HL-60/S4 (cell line): ENCODE data around the gene PEX5L.
"Not testable (repeated sequence)": the region's sequence is repeated elsewhere in the genome, so short reads cannot be mapped to it uniquely, and the experiment has no call there.

Source experiments
- in situ Hi-C: fragments of 300-500 bp; cut with MboI; formaldehyde crosslinking; loops from 2 replicates; pipeline ENCODE4 v1.14.3; 2022; ENCODE audit warnings: low sequenced_read_pairs

The PEX5L gene, protein sequence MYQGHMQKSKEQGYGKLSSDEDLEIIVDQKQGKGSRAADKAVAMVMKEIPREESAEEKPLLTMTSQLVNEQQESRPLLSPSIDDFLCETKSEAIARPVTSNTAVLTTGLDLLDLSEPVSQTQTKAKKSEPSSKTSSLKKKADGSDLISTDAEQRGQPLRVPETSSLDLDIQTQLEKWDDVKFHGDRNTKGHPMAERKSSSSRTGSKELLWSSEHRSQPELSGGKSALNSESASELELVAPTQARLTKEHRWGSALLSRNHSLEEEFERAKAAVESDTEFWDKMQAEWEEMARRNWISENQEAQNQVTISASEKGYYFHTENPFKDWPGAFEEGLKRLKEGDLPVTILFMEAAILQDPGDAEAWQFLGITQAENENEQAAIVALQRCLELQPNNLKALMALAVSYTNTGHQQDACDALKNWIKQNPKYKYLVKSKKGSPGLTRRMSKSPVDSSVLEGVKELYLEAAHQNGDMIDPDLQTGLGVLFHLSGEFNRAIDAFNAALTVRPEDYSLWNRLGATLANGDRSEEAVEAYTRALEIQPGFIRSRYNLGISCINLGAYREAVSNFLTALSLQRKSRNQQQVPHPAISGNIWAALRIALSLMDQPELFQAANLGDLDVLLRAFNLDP

DNA sequence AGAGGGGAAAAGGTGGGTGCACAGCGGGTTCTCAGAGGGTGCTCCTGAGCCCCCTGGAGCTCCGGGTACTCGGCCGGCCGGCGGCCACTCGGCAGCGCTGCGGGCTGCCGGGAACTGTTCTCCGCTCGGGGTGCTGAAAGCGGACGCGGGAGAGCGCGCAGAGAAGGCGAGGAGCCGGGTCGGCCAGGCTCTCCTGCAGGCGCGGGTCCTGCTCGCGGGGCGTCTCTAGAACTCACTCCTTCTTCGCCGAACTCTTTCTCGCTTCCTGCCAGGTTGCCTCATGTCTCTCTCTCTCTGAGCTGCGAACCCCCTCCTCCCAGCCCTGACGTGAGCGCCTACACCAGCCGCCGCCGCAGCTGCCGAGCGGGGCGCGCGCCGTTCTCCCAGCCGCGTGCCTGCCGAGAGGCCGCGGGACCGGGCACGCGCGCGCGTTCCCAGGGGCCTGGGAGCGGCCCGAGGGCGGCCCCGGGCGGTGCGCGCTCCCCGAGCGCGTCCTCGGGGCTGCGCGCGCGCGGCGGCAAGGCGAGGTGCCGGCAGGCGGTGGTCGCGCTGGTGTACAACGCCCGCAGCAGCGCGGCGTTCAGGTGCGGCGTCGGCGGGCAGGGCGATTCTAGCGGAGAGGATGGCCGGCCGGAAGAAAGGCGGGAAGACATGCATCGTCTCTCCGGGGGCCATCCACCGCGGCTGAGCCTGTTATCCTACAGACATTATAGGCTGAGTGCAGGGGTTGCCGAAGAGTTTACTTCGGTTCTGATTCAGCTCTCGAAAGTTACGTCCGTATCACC, at the start of gene PEX5L:
TSS of gene PEX5L (minus strand) at position 267 of the 785 bp plus-strand sequence. CDS start 338 bp downstream, outside the sequence.
- in situ Hi-C loops = no loop called here

DNA sequence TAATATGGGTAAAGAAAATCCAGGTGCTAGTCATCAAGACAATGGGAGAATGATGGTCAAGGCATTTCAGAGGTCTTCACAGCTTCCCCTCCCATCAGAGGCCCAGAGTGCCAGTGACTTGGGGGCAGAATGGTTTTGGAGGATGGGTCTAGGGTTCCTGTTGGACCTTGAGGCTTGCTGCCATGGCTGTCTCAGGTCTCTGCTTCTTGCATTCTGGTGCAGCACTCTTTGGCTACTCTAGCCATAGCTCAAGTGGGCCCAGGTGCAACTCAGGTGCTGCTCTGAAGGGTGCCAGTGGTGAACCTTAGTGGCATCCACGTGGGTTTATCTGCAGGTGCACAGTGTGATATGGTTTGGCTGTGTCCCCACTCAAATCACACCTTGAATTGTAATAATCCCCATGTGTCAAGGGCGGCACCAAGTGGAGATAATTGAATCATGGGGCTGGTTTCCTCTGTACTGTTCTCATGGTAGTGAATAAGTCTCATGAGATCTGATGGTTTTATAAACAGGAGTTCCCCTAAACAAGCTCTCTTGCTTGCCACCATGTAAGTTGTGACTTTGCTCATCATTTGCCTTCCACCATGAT, 48.5 kb upstream of the PEX5L start:
- in situ Hi-C loops = no loop called here

GRCh38 chr3:180082699-180083098, 46.0 kb upstream of the PEX5L start:
- in situ Hi-C loops = no loop called here

DNA sequence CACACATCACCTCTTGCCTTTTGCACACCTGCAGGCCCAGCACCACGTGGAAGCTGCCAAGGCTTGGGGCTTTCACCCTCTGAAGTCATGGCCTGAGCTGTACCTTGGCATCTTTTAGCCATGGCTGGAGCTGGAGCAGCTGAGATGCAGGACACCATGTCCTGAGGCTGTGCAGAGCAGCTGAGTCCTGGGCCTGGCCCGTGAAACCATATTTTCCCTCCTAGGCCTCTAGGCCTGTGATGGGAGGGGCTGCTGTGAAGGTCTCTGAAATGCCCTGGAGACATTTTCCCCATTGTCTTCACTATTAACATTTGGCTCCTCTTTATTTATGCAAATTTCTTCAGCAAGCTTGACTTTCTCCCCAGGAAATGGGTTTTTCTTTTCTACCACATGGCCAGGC, 41.9 kb upstream of the PEX5L start:
- in situ Hi-C loops = no loop called here

DNA sequence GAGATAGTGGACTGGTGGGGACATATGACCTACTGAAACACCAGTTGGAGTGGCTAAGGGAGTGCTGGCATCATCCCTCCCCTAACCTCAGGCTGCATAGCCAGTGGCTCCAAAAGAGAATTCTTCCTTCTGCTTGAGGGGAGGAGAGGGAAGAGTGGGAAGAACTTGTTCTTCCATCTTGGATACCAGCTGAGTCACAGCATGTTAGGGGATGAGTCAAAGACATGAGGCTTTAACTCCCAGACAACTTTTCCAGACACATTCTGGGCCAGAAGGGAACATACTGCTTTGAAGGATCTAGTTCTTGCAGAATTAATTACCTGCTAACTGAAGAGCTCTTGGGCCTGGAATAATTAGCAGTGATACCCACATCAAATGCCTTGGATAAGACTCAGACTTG, 36.8 kb upstream of the PEX5L start:
- in situ Hi-C loops = no loop called here

GRCh38 chr3:180072786-180073185, 36.0 kb upstream of the PEX5L start:
- in situ Hi-C loops = no loop called here

DNA sequence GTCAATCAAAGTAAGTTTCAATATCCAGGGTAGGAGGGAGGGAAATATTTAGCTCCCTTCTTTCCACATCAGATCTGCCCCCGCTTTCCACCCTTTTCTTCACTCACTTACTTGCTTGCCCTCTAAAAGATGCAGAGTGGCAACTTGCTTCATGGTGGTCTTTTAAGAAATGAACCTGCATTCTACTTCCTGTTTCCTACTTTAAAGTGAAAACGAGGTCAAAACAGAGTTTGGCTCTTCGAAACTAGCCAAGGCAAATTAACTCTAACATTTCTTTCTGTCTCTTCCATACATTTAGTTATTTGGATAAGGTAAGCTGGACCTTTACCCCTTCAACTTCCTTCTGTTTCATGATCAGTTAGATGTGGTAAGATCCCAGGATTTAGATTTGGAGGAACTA, 34.2 kb upstream of the PEX5L start:
- in situ Hi-C loops = no loop called here

DNA sequence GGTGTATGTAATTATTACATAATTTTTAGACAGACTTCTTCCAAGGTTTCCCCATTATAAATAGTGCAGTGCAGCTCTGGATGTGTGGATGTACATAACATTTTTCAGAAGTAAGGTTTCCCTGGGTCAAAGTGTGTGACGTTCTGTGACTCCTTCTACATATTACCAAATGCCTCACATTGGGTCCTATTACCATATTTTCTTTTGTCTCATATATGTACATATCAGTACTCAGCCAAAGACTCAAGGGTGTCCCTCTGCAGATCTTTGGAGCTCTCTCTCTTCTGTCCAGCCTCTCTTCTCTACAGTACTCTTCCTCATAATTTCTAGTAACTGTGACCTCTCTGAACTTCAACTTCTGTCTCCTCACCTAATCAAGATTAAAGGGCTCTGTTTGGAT, 31.3 kb upstream of the PEX5L start:
- in situ Hi-C loops = no loop called here

DNA sequence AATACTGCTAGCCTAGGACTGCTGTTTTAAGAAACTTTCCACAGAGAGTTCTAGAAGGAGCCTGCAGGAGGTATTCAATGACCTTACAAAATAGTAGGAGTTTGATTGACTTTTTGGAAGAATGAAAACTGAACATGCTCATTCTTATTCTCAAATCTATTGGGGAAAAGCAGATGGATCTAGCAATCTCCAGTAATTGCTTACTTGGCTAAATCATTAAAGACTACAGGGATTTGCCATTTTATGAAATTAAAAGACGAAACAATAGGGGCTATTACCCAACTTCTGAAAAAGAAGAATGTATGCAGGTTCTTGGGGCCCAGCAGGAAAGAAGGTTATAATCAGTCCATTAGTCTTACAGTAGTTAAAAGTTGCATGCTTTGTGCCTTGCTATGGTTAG, 29.9 kb upstream of the PEX5L start:
- in situ Hi-C loops = no loop called here

DNA sequence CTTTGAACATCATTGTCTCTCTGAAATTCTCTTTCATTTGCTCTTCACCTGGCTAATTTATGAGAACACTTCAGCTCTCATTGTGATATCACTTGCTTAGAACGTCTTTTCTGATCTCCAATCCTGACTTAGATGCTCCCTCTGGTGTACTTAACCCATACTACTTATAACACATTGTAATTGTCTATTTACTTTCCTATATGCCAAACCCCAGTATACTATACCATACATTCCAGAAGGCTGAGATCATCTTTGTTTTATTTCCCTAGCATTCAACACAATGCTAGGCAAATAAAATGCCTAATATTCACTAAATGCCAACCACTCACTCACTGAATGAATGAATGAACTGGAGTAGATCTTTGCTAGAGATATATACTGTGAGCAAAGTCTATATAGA, 27.0 kb upstream of the PEX5L start:
- in situ Hi-C loops = no loop called here

DNA sequence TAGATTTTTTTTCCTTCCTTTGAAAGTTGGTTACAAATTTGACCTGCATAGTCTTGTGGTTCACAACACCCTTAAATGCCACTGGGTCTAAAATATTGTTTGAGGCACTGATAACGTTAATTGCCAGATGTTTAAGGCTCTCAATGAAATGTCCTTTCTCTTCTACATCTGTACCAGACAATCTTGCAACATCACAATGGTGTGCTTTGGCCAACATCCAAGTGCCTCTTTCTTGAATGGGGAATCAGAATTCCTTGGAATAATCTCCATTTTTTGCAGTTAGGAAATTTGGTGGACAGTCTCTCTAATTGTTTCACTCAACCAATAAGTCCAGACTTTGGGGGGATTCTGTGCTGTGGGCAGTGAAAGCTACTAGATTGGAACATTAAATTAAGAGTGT, 26.0 kb upstream of the PEX5L start:
- in situ Hi-C loops = no loop called here

- in situ Hi-C loops = no loop called here
Observed at GRCh38 chr3:180059356-180059755, 22.6 kb upstream of the PEX5L start.

DNA sequence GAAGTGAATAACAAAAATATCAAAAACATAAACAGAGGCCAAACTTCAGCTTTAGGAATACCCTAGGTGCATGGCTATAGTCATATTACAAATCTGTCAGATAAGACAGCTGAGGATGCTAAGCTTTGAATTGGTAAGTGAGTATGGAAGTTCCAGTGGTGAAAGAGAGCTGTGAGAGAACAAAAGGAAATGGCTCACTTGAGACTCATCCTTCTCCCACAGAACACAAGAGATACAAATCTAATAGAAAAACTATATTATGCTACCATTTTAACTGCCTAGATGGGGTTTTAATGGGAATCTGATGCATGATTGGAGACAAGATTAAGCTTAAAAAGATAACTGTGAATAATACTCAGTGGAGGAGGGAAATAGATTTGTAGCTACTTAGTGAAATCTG, 21.5 kb upstream of the PEX5L start:
- in situ Hi-C loops = no loop called here

GRCh38 chr3:180055656-180056055, 18.9 kb upstream of the PEX5L start:
- in situ Hi-C loops = not testable (repeated sequence)

DNA sequence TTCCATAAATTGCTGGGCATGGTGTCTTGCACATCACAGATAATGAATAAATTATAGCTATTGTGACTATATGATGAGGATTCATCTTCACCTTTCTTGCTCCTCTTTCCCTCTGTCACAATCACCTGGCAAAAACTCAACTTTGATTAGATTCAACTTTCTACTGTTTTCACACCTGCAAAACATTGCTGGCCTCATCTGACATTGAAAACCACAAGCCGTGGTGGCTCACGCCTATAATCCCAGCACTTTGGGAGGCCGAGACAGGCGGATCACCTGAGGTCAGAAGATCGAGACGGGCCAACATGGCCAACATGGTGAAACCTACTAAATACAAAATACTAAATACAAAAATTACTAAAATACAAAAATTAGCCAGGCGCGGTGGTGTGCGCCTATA, 12.7 kb upstream of the PEX5L start:
- in situ Hi-C loops = no loop called here

DNA sequence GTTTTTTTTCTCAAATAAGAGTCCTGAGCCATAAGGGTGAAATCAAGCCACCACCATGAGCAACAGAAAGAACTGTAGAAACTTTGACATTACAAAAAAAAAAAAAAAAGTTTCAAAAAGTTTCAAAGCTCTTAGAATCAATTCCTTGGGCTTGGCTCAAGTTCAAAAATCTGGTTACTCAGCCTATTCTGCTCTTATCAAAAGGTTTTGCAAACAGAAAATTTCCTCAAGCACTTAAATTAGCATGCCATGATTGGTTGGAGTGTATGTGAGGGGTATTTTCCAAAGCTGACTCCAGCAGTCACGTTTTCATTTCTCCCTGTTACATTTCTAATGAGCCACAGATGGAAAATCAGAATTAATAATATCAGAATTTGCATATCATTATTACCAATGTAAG, 12.1 kb upstream of the PEX5L start:
- in situ Hi-C loops = no loop called here

DNA sequence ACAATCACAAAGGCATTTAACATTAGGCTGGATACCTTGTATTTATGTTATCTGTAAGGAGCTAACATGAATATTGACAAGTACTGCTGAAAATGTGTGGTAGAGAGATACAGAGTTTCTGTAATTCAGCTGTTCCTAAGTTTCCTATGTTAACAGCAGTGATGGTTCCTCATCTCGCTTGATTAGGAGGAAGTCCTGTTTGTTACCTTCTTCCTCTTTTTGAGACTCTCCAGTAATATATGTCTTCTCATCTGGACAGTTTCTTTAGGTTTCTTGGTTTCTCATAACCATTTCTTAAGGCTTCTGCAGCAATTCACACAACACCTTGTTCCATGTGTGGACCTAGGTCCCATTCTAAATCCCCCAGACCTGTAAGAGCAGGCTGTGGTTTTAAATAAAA, 11.4 kb upstream of the PEX5L start:
- in situ Hi-C loops = no loop called here

DNA sequence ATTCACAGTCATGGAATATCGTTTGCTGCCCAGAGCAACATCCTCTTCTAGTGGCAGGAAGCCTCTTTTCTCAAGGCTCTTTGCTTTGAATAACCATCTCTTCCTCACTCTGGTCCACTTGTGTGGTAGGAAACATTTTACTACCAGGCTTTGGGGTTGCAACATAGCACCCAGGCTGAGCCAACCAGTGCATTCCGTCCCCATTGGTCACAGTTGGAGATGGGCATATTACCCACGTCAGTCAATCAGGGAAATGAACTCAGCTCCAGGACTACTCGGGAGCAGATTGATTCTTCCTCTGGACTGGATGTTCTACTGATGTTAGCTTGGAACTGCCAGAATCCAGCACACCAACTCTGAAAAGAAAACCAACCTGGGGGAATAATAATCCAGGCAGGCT, 4.2 kb upstream of the PEX5L start:
- in situ Hi-C loops = no loop called here

GRCh38 chr3:180036092-180036670, 556 bp downstream of the PEX5L start:
- in situ Hi-C loops = no loop called here

DNA sequence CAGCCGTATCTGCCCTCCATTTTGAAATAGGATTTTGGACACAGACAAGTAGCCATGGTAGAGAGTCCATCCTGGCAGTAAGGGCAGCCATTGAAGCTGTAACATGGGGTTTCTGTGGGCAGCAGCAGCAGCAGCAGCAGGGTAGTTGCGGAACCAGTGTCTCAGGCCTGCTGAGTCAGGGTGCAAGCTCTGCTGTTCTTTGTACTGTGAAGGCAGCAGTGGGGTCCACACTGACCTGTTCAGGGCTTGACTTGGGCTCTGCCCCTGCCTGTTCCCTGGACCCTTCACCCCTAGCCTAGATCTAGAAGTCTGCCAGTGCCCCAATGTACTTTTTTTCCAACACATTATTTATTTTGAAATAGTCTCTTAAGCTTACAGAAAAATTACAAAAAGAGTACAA, 9.7 kb downstream of the PEX5L start:
- in situ Hi-C loops = no loop called here

DNA sequence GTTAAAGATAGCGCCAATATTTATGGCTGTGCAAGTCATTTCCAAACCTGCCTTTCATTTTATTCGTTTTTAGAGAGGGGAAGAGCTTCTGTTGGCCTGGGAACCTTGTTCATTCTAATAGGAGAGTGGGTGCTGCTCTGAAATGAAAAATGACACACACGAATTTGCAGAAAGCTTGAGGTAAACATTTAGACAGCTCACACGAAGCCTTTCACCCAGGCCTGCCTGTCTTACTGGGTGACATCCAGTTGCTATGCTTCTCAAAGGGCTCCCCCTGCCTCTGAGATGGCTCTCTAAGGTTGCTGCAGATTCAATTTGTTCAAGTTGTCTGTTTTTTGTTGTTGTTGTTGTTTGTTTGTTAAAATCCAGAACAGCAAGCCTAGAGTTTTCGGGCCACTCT, 18.2 kb downstream of the PEX5L start:
- in situ Hi-C loops = no loop called here
